ENCODE data around the gene PLEKHG5. TPM values are rescaled to one million over a fixed set of nuclear protein-coding genes. Genes with fewer than 3 reads are reported as not detected.

PLEKHG5 gene
- total and polyA plus RNA-seq, 4 donors = 0.28 to 1.9 (median 1.1) TPM

DNA sequence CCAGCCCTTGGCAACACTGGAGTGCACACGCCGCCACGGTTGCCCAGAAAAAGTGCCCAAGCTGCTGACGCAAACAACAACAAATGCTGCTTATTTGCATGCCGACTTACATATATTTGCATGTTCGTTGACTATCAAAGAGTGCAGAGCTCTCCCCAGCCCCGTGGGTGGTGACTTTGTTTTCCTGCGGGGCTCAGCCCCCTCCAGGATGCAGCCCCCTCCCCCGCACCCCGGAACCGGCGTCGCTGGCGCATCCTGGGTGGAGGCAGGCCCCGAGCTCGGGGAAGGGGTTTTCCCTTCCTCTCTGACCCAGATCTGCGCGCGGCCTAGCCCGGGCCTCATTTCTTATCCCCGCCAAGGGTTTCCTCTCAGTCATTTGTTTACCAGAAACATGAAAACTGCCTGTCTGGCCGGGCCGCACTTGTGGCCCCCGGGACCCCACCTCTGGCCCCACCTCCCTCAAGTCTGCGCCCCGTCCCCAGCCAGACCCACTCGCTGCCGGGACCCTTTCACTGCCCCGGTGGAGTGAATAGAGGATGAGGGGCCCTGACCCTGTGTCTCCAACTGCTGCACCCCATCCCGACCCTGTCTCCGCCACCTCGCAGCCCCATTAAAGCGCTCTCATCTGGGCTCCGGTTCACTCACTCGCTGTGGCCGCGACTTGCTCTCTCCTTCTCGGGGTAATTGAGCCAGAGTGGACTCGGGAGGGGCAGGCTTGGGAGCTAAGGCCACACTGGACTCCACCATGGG lies 31.0 kb downstream of the PLEKHG5 start:
- Histone ChIP-seq H3K36me3 (ENCODE audit: control insufficient read depth in 4 of 4, insufficient read depth in 3 of 4, low read depth in 1 of 4, low read length in 3 of 4) (peaks cover 0 to 14% (median 7%) of the 10 kb centered on the region in 4 donors), H3K4me1 (ENCODE audit: control insufficient read depth in 4 of 4, insufficient read depth in 4 of 4, low read length in 3 of 4) (peaks cover 1 to 20% (median 8%) of the 10 kb centered on the region in 4 donors), H3K27ac (ENCODE audit: low read depth in 1 of 2, low read length in 2 of 2) (no peak overlapping the region), H3K4me3 (ENCODE audit: low read depth in 1 of 3, low read length in 3 of 3) (no peak overlapping the region), H3K9ac (ENCODE audit: low read depth in 1 of 2, low read length in 2 of 2) (no peak overlapping the region), H3K9me3 (ENCODE audit: control insufficient read depth in 4 of 4, low read length in 3 of 4) (no peaks in the 10 kb centered on the region), H3K27me3 (ENCODE audit: control insufficient read depth in 4 of 4, insufficient read depth in 4 of 4, low read length in 3 of 4) (no peaks in the 10 kb centered on the region)
- 65% methylated on average over 39 of the region's 39 CpGs for WGBS
- DNase-seq (ENCODE audit: low spot score) = no peak
- no peak for TF ChIP-seq FOXA1 (IDR thresholded peaks at IDR 0.05)
- TF ChIP-seq, protein P1, sequence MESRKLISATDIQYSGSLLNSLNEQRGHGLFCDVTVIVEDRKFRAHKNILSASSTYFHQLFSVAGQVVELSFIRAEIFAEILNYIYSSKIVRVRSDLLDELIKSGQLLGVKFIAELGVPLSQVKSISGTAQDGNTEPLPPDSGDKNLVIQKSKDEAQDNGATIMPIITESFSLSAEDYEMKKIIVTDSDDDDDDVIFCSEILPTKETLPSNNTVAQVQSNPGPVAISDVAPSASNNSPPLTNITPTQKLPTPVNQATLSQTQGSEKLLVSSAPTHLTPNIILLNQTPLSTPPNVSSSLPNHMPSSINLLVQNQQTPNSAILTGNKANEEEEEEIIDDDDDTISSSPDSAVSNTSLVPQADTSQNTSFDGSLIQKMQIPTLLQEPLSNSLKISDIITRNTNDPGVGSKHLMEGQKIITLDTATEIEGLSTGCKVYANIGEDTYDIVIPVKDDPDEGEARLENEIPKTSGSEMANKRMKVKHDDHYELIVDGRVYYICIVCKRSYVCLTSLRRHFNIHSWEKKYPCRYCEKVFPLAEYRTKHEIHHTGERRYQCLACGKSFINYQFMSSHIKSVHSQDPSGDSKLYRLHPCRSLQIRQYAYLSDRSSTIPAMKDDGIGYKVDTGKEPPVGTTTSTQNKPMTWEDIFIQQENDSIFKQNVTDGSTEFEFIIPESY (IDR thresholded peaks at IDR 0.05) = no peak
- no peak for TF ChIP-seq ATF3 (IDR thresholded peaks at IDR 0.05)
- no peak for TF ChIP-seq RXRA (IDR thresholded peaks at IDR 0.05)
- no peak for TF ChIP-seq NR2F2 (IDR thresholded peaks at IDR 0.05)
- TF ChIP-seq CTCF (IDR thresholded peaks at IDR 0.05; ENCODE audit: low read depth, low read length, missing input control) = no peak
- TF ChIP-seq, protein P2, sequence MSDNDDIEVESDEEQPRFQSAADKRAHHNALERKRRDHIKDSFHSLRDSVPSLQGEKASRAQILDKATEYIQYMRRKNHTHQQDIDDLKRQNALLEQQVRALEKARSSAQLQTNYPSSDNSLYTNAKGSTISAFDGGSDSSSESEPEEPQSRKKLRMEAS (IDR thresholded peaks at IDR 0.05) = no peak
- TF ChIP-seq RAD21 (IDR thresholded peaks at IDR 0.05) = no peak
- no peak for TF ChIP-seq SP1 (IDR thresholded peaks at IDR 0.05)
- no peak for TF ChIP-seq TAF1 (conservative IDR thresholded peaks at IDR 0.05)

GRCh38 chr1:6459850-6460265 lies 31.6 kb downstream of the PLEKHG5 start:
- Histone ChIP-seq H3K4me3 (ENCODE audit: low read depth in 1 of 3, low read length in 3 of 3) (no peak overlapping the region), H3K36me3 (ENCODE audit: control insufficient read depth in 4 of 4, insufficient read depth in 3 of 4, low read depth in 1 of 4, low read length in 3 of 4) (peaks cover 0 to 14% (median 8%) of the 10 kb centered on the region in 4 donors), H3K27me3 (ENCODE audit: control insufficient read depth in 4 of 4, insufficient read depth in 4 of 4, low read length in 3 of 4) (no peaks in the 10 kb centered on the region), H3K9ac (ENCODE audit: low read depth in 1 of 2, low read length in 2 of 2) (no peak overlapping the region), H3K4me1 (ENCODE audit: control insufficient read depth in 4 of 4, insufficient read depth in 4 of 4, low read length in 3 of 4) (peaks cover 2 to 18% (median 7%) of the 10 kb centered on the region in 4 donors), H3K9me3 (ENCODE audit: control insufficient read depth in 4 of 4, low read length in 3 of 4) (no peaks in the 10 kb centered on the region), H3K27ac (ENCODE audit: low read depth in 1 of 2, low read length in 2 of 2) (no peak overlapping the region)
- WGBS = 72% methylated on average over 18 of the region's 18 CpGs
- TF ChIP-seq RAD21 (IDR thresholded peaks at IDR 0.05) = no peak
- no peak for TF ChIP-seq NR2F2 (IDR thresholded peaks at IDR 0.05)
- no peak for DNase-seq (ENCODE audit: low spot score)

DNA sequence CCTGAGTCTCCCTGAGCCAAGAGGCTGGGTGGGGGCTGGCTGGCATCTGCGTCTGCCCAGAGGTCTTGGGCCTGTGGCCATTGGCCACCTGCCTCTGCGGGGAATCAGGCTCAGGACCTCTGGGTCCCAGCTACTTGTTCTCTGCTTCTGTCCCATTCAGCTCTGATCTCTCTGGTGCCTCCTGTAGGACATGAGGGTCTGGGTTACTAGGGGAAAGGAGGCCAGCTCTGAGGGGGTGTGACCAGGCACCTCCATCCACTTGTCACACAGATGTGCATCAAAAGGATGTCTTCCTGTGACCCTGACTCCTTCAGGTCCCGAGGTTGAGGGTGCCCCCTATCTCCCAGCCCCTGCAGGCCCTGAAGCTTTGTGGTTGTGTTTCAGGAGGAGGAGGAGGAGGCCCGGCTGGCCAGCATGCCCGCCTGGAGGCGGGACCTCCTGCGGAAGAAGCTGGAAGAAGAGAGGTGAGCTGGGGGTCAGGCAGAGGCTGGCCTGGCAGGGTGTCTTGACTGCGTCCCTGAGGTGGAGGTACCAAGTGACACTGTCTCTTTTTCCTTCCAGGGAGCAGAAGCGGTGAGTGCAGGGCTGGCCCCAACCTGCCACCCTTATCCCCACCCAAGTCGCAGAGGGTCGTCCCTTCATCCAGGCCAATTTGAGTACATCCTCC lies 34.5 kb downstream of the PLEKHG5 start:
- Histone ChIP-seq H3K4me3 (ENCODE audit: low read depth in 1 of 3, low read length in 3 of 3) (no peak overlapping the region), H3K27me3 (ENCODE audit: control insufficient read depth in 4 of 4, insufficient read depth in 4 of 4, low read length in 3 of 4) (no peaks in the 10 kb centered on the region), H3K27ac (ENCODE audit: low read depth in 1 of 2, low read length in 2 of 2) (no peak overlapping the region), H3K9ac (ENCODE audit: low read depth in 1 of 2, low read length in 2 of 2) (no peak overlapping the region), H3K4me1 (ENCODE audit: control insufficient read depth in 4 of 4, insufficient read depth in 4 of 4, low read length in 3 of 4) (peaks cover 6 to 19% (median 8%) of the 10 kb centered on the region in 4 donors), H3K36me3 (ENCODE audit: control insufficient read depth in 4 of 4, insufficient read depth in 3 of 4, low read depth in 1 of 4, low read length in 3 of 4) (peaks cover 0 to 14% (median 8%) of the 10 kb centered on the region in 4 donors), H3K9me3 (ENCODE audit: control insufficient read depth in 4 of 4, low read length in 3 of 4) (no peaks in the 10 kb centered on the region)
- no peak for DNase-seq (ENCODE audit: low spot score)
- 90% methylated on average over 11 of the region's 11 CpGs for WGBS
- TF ChIP-seq GABPA (IDR thresholded peaks at IDR 0.05 in 1 of 2, conservative IDR thresholded peaks at IDR 0.05 in 1 of 2) = no peak
- TF ChIP-seq RAD21 (IDR thresholded peaks at IDR 0.05) = no peak
- no peak for TF ChIP-seq JUND (IDR thresholded peaks at IDR 0.05)
- no peak for TF ChIP-seq EGR1 (IDR thresholded peaks at IDR 0.05; ENCODE audit: low read depth in 2 of 2)
- TF ChIP-seq, protein P2 (IDR thresholded peaks at IDR 0.05) = no peak
- no peak for TF ChIP-seq CTCF (IDR thresholded peaks at IDR 0.05; ENCODE audit: low read depth, low read length, missing input control)
- no peak for TF ChIP-seq ATF3 (IDR thresholded peaks at IDR 0.05)
- no peak for TF ChIP-seq TAF1 (conservative IDR thresholded peaks at IDR 0.05)
